B cell (primary cell): ENCODE measurements around the gene LRRC8E. TPM values are rescaled to one million over a fixed set of nuclear protein-coding genes. Genes with fewer than 3 reads are reported as not detected.

Experiments
- ATAC-seq: fragments of 200-7000 bp; cut with Tn5 transposase; one replicate; pipeline ENCODE4 v1.10.0; 2021; ENCODE audit warnings: low read depth, mild to moderate bottlenecking, moderate number of reproducible peaks, moderate library complexity
- CTCF ChIA-PET: fragments of 350-600 bp; sonication (Branson Sonifier 250); formaldehyde crosslinking; loops from one replicate; lab custom pipeline; 2021; ENCODE audit warnings: antibody characterized with exemption, inconsistent platforms; lab: Charles Lee
- POLR2A ChIA-PET: fragments of 350-600 bp; sonication (Branson Sonifier 250); formaldehyde crosslinking; loops from one replicate; lab custom pipeline; 2021; ENCODE audit warnings: antibody characterized with exemption; lab: Charles Lee
- DNase-seq: peaks from one replicate; pipeline ENCODE4 v3.0.0; 2013
- H2AFZ ChIP-seq: 2 replicates; pipeline ENCODE4 v1.6.1; 2012; ENCODE audit warnings: mild to moderate bottlenecking, low read depth, low read length; ENCODE audit not compliant: insufficient read depth, poor library complexity, severe bottlenecking
- H3K27ac ChIP-seq, 2 donors: 1 replicate in 1 of 2; 2 replicates in 1 of 2; pipeline ENCODE4 v1.5.1; 2012 to 2013; ENCODE audit warnings: low read length in 2 of 2, mild to moderate bottlenecking in 2 of 2, moderate library complexity in 1 of 2
- H3K27me3 ChIP-seq, 4 experiments: fragments of 200-600 bp in 1 of 4; sonication (generic) in 1 of 4; replicated peaks in 1 of 4; 1 replicate in 2 of 4; 2 replicates in 2 of 4; pipeline versions ENCODE4 v1.6.1 to v1.7.0; 2013 to 2016; ENCODE audit warnings: low read length in 3 of 4, mild to moderate bottlenecking in 2 of 4, mixed read lengths in 1 of 4, moderate library complexity in 1 of 4; ENCODE audit not compliant: insufficient read depth in 4 of 4, control insufficient read depth in 3 of 4; ENCODE audit errors: control extremely low read depth in 1 of 4
- H3K36me3 ChIP-seq, 2 experiments: replicated peaks in 1 of 2; 1 replicate in 1 of 2; 2 replicates in 1 of 2; pipeline versions ENCODE4 v1.6.1 to v1.7.1; 2013; ENCODE audit warnings: low read length in 1 of 2; ENCODE audit not compliant: insufficient read depth in 2 of 2, control insufficient read depth in 1 of 2; ENCODE audit errors: control extremely low read depth in 1 of 2, extremely low read depth in 1 of 2
- H3K4me1 ChIP-seq, 2 donors: fragments of 200-600 bp in 1 of 2; sonication (generic) in 1 of 2; 1 replicate in 1 of 2; 2 replicates in 1 of 2; pipeline versions ENCODE4 v1.5.1 to v1.6.1; 2013 to 2017; ENCODE audit warnings: low read length in 2 of 2; ENCODE audit not compliant: control insufficient read depth in 2 of 2, insufficient read depth in 2 of 2
- H3K4me2 ChIP-seq: replicated peaks from 2 replicates; pipeline ENCODE3; 2012; ENCODE audit warnings: mild to moderate bottlenecking, low read depth, low read length; ENCODE audit not compliant: poor library complexity, severe bottlenecking
- H3K4me3 ChIP-seq, 5 experiments: fragments of 200-600 bp in 1 of 5; sonication (generic) in 1 of 5; 1 replicate in 3 of 5; 2 replicates in 2 of 5; pipeline versions ENCODE4 v1.5.1 to v1.7.0; 2011 to 2016; ENCODE audit warnings: low read length in 4 of 5, mild to moderate bottlenecking in 4 of 5, low read depth in 2 of 5, control low read depth in 1 of 5, moderate library complexity in 1 of 5; ENCODE audit not compliant: insufficient read depth in 1 of 5; ENCODE audit errors: control extremely low read depth in 1 of 5, extremely low read depth in 1 of 5
- H3K79me2 ChIP-seq: fragments of 200-600 bp; sonication (generic); one replicate; pipeline ENCODE4 v1.6.0; 2016; ENCODE audit warnings: low read length; ENCODE audit not compliant: control insufficient read depth, insufficient read depth
- H3K9ac ChIP-seq: fragments of 200-600 bp; sonication (generic); 2 replicates; pipeline ENCODE4 v1.6.1; 2017; ENCODE audit warnings: mild to moderate bottlenecking, low read length, moderate library complexity
- H3K9me3 ChIP-seq, 3 donors: one replicate each; pipeline versions ENCODE4 v1.6.1 to v1.7.1; 2013; ENCODE audit warnings: low read length in 2 of 3; ENCODE audit not compliant: control insufficient read depth in 2 of 3, insufficient read depth in 1 of 3; ENCODE audit errors: control extremely low read depth in 1 of 3
- H4K20me1 ChIP-seq: 2 replicates; pipeline ENCODE4 v1.6.0; 2012; ENCODE audit warnings: mild to moderate bottlenecking, low read length; ENCODE audit not compliant: insufficient read depth, control insufficient read depth, poor library complexity, severe bottlenecking
- H3K27ac Mint-ChIP-seq: one replicate; pipeline ENCODE4 v1.8.0; 2021; ENCODE audit warnings: mixed read lengths
- H3K27me3 Mint-ChIP-seq: one replicate; pipeline ENCODE4 v1.8.0; 2021; ENCODE audit warnings: mixed read lengths
- H3K4me1 Mint-ChIP-seq: one replicate; pipeline ENCODE4 v1.8.0; 2021; ENCODE audit warnings: mixed read lengths
- H3K4me3 Mint-ChIP-seq: one replicate; pipeline ENCODE4 v1.8.0; 2021; ENCODE audit warnings: mixed read lengths
- H3K9me3 Mint-ChIP-seq: one replicate; pipeline ENCODE4 v1.8.0; 2022; ENCODE audit warnings: mixed read lengths; ENCODE audit not compliant: insufficient read depth
- EZH2 ChIP-seq: IDR thresholded peaks from 2 replicates; pipeline ENCODE4 v1.6.1; 2012; ENCODE audit warnings: borderline replicate concordance, low read depth, mild to moderate bottlenecking, moderate library complexity, low read length; ENCODE audit not compliant: insufficient read depth, poor library complexity, severe bottlenecking
- WGBS: methylation state at CpG from one replicate; pipeline ENCODE4 v1.1.5; 2013; ENCODE audit warnings: missing lambda C conversion rate; ENCODE audit not compliant: insufficient coverage; 5-methylcytosine and 5-hydroxymethylcytosine counted together
- intact Hi-C: fragments of 100-400 bp; cut with micrococcal nuclease; formaldehyde crosslinking; loops from one replicate; pipeline ENCODE4 v1.10.0; 2022
- polyA plus RNA-seq: library from polyadenylated mRNA; depleted of rRNA; stranded (reverse); fragments of >200 nt; gene quantifications from 2 replicates; pipeline ENCODE4 v1.2.3, GENCODE V29; 2012
- total RNA-seq, 2 donors: library from RNA; stranded (reverse); fragments of 120-200 nt in 1 of 2; gene quantifications; 1 replicate in 1 of 2; 2 replicates in 1 of 2; pipeline versions ENCODE4 v1.2.3 to v1.2.4, GENCODE V29; 2013 to 2022
- TF ChIP-seq, protein P1 (sequence below): fragments of 200-600 bp; IDR thresholded peaks from one replicate; pipeline ENCODE4 v1.8.0; 2022; ENCODE audit warnings: antibody characterized with exemption, mild to moderate bottlenecking

Gene LRRC8E
- total and polyA plus RNA-seq, 2 donors (not counting 1 experiment from before 2014, with no cell fraction given), result not detected

DNA sequence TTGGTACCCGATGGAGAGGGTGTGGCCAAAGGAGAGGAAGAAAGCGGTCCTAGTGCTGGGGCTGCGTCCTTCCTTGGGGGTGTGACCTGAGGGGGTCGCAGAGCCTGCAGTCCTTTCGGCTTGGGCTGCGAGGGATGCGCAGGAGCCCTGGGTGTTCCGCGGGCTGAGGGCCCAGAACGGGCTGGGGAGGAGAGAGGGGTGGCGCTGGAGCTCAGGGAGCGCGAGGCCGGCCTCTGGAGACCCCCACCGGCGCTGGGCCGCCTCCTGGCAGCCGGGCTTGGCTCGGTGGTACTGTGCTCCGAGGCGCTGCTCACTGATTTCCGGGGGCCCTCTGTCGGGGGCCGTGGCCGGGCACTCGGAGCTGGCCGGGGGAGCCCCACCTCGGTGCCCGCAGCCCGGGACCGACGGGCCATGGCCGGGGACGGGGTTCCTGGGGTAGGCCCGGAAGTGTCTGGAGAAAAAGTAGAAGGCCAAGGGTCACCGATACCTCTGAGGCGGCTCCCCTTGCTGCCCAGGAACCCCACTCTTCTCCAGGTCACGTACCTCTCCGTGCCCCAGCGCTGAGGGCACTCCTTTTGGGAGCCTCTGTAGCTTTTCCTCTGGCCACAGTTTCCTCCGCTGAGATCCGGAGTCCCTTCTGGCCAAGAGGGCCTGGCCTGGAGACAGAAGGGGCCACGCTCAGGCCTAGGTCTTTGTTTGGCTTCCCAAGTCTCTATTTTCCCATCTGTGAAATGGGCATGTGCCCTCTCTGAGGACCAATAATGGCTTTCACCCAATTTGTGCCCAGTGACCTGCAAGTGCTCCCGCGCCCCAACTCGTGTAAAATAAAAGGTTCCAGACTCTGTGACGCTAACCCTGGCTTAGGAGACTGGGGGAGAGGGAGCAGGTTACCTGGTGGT lies 15.8 kb upstream of the LRRC8E start:
- POLR2A ChIA-PET, result no interaction called here
- no peak overlapping the region for H3K9ac ChIP-seq
- CTCF ChIA-PET, result no interaction called here
- H3K4me3 ChIP-seq, result no peak overlapping the region
- H3K36me3 ChIP-seq, result no peaks in the 10 kb centered on the region
- H3K27me3 ChIP-seq, result peaks cover 0 to 57% (median 16%) of the 10 kb centered on the region in 4 experiments
- no peaks in the 10 kb centered on the region for H3K79me2 ChIP-seq
- H4K20me1 ChIP-seq, result peaks cover 11% of the 10 kb centered on the region
- DNase-seq (no peak), ATAC-seq (no peak)
- H3K27me3 Mint-ChIP-seq, result peaks cover 25% of the 10 kb centered on the region
- peak overlapping the region; percentile 26 for H3K4me3 Mint-ChIP-seq
- no peak overlapping the region for H3K27ac ChIP-seq
- H2AFZ ChIP-seq, result no peak overlapping the region
- intact Hi-C loops, result no loop called here
- peaks cover 42 to 50% of the 10 kb centered on the region in 2 donors for H3K4me1 ChIP-seq
- no peak for TF ChIP-seq EZH2
- TF ChIP-seq, protein P1, sequence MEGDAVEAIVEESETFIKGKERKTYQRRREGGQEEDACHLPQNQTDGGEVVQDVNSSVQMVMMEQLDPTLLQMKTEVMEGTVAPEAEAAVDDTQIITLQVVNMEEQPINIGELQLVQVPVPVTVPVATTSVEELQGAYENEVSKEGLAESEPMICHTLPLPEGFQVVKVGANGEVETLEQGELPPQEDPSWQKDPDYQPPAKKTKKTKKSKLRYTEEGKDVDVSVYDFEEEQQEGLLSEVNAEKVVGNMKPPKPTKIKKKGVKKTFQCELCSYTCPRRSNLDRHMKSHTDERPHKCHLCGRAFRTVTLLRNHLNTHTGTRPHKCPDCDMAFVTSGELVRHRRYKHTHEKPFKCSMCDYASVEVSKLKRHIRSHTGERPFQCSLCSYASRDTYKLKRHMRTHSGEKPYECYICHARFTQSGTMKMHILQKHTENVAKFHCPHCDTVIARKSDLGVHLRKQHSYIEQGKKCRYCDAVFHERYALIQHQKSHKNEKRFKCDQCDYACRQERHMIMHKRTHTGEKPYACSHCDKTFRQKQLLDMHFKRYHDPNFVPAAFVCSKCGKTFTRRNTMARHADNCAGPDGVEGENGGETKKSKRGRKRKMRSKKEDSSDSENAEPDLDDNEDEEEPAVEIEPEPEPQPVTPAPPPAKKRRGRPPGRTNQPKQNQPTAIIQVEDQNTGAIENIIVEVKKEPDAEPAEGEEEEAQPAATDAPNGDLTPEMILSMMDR, result no peak
- no peak overlapping the region for H3K27ac Mint-ChIP-seq
- peaks cover 31% of the 10 kb centered on the region for H3K4me1 Mint-ChIP-seq
- 51% methylated on average over 45 of the region's 47 CpGs for WGBS
- H3K9me3 ChIP-seq, result peaks cover 0 to 52% (median 0%) of the 10 kb centered on the region in 3 donors
- peak overlapping the region; percentile 63 for H3K4me2 ChIP-seq
- H3K9me3 Mint-ChIP-seq, result peaks cover 4% of the 10 kb centered on the region
